ENCODE measurements around the gene RYR2.
"Not testable (repeated sequence)": the region's sequence is repeated elsewhere in the genome, so short reads cannot be mapped to it uniquely, and the experiment has no call there.

RYR2 gene

GRCh38 chr1:237838904-237839534, 797.0 kb downstream of the RYR2 start:
- DNase-seq (ENCODE audit: low read depth), result no peak
- TF ChIP-seq, protein P1, sequence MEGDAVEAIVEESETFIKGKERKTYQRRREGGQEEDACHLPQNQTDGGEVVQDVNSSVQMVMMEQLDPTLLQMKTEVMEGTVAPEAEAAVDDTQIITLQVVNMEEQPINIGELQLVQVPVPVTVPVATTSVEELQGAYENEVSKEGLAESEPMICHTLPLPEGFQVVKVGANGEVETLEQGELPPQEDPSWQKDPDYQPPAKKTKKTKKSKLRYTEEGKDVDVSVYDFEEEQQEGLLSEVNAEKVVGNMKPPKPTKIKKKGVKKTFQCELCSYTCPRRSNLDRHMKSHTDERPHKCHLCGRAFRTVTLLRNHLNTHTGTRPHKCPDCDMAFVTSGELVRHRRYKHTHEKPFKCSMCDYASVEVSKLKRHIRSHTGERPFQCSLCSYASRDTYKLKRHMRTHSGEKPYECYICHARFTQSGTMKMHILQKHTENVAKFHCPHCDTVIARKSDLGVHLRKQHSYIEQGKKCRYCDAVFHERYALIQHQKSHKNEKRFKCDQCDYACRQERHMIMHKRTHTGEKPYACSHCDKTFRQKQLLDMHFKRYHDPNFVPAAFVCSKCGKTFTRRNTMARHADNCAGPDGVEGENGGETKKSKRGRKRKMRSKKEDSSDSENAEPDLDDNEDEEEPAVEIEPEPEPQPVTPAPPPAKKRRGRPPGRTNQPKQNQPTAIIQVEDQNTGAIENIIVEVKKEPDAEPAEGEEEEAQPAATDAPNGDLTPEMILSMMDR (IDR thresholded peaks at IDR 0.05; ENCODE audit: insufficient read depth, low read depth, low read length, missing control alignments), result no peak
- no peak overlapping the region for H3K4me3 ChIP-seq (ENCODE audit: low read length)

DNA sequence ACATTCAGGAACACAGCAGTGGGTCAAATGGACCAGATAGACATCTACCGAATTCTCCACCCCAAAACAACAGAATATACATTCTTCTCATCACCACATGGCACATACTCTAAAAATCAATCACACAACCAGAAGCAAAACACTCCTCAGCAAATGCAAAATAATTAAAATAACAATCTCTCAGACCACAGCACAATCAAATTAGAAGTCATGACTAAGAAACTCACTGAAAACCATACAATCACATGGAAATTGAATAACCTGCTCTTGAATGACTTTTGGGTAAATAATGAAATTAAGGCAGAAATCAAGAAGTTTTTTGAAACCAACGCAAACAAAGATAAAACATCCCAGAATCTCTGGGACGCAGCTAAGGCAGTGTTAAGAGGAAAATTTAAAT, 799.5 kb downstream of the RYR2 start:
- TF ChIP-seq, protein P1 (IDR thresholded peaks at IDR 0.05; ENCODE audit: insufficient read depth, low read depth, low read length, missing control alignments), result no peak
- H3K4me3 ChIP-seq (ENCODE audit: low read length), result no peak overlapping the region
- DNase-seq (ENCODE audit: low read depth), result no peak

- H3K4me3 ChIP-seq (ENCODE audit: low read length), result not testable (repeated sequence)
Observed at GRCh38 chr1:237843516-237843915, 801.5 kb downstream of the RYR2 start.

DNA sequence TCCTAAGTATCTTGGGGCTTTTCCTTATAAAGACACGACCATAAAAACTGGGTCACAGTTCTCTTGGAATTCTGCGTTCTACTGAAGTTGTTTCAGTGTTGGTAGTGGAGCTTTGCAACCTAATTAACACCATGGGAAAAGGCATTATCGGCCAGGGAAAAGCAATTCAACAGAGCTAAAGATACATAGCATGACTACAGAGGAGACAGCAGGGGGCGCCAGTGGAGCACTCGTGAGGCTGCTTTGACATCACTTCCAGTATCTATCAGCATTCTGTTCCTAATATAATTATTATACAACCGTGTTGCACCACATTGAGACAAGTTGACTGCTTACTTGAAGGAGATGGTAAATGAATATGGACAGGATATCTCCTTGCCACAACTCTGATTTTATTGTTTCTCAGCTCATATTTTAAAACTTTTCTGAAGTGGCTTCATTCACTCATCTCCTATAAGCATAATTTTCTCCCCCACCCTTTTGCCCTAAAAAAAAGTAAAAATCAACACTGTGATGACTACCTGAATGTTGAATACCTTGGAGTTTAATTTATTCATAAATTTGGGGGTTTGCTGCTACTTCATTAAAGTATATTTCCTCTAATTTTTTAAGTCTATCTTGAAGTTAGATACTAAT, 809.3 kb downstream of the RYR2 start:
- no peak overlapping the region for H3K4me3 ChIP-seq (ENCODE audit: low read length)
- peak; percentile 77 for DNase-seq (ENCODE audit: low read depth)
- TF ChIP-seq, protein P1 (IDR thresholded peaks at IDR 0.05; ENCODE audit: insufficient read depth, low read depth, low read length, missing control alignments), result peak; percentile 84

More at GRCh38 chr1:237843516-237843915, 801.5 kb downstream of the RYR2 start:
- DNase-seq (ENCODE audit: low read depth), result not testable (repeated sequence)

DNA sequence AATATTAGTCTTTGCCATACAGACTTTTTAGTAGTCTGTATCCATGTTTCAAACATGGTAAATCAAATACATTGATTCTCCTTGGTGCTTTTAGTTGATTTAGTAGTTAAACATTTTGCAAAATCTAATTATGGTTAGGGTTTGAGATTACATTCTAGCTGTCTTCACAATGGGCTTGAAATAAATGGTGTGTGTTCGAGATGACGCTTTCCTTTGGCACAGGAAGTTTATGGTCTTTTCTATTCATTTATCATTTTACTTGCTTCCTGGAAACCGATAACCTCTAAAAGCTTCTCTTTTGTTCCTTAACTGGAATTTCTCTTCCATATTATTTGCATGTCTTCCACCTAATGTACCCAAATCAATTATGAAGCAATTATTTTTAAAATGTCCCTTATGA, 810.4 kb downstream of the RYR2 start:
- no peak for DNase-seq (ENCODE audit: low read depth)
- TF ChIP-seq, protein P1 (IDR thresholded peaks at IDR 0.05; ENCODE audit: insufficient read depth, low read depth, low read length, missing control alignments), result no peak
- no peak overlapping the region for H3K4me3 ChIP-seq (ENCODE audit: low read length)

- no peak for DNase-seq (ENCODE audit: low read depth)
- TF ChIP-seq, protein P1 (IDR thresholded peaks at IDR 0.05; ENCODE audit: insufficient read depth, low read depth, low read length, missing control alignments), result no peak
Observed at GRCh38 chr1:237857455-237857854, 815.5 kb downstream of the RYR2 start.

DNA sequence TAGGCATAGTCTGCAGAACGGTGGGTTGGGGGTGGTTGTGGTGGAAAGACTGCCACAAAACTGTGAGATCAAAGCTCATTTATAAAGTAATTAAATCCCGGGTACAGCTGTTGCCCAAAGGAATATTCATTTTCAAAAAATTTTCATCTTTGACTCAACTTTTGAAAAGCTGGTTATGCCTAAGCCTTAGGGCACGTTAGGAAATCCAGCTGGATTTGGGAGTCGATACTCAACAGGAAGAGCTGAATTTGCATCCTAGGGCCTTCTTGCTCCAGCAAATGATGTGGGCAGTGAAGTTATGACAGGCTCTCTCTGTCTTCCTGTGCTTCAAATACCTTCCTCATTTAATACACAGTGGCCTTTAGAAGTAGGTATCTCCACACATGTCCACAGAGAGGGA, 817.0 kb downstream of the RYR2 start:
- TF ChIP-seq, protein P1 (IDR thresholded peaks at IDR 0.05; ENCODE audit: insufficient read depth, low read depth, low read length, missing control alignments), result no peak
- no peak overlapping the region for H3K4me3 ChIP-seq (ENCODE audit: low read length)

More at GRCh38 chr1:237857455-237857854, 815.5 kb downstream of the RYR2 start:
- no peak overlapping the region for H3K4me3 ChIP-seq (ENCODE audit: low read length)

More for the DNA sequence above, 817.0 kb downstream of the RYR2 start:
- peak; percentile 66 for DNase-seq (ENCODE audit: low read depth)

Data from epithelial cell of esophagus (primary cell).